GM12878 (cell line): Measurements from ENCODE around the gene VTI1A. TPM values are rescaled to one million over a fixed set of nuclear protein-coding genes. Genes with fewer than 3 reads are reported as not detected.

ENCODE experiments used
- ATAC-seq: fragments of 200-7000 bp; cut with Tn5 transposase; 3 replicates; pipeline ENCODE4 v1.9.1; 2020; ENCODE audit warnings: mild to moderate bottlenecking, moderate library complexity
- BruUV-seq: library from RNA; stranded (reverse); fragments of 400-500 nt; replicated peaks from 2 replicates; lab custom pipeline; 2021; lab: Mats Ljungman, UMichigan
- CTCF ChIA-PET: fragments of 300-600 bp; sonication (Branson Sonifier 250); formaldehyde crosslinking; extraction: SDS; loops from one replicate; lab custom pipeline; 2021; ENCODE audit warnings: inconsistent platforms; lab: Yijun Ruan, JAX
- POLR2A ChIA-PET: fragments of 350-600 bp; formaldehyde crosslinking; extraction: SDS; loops from one replicate; lab custom pipeline; 2021; ENCODE audit warnings: inconsistent platforms; lab: Charles Lee
- RAD21 ChIA-PET: fragments of 300-600 bp; sonication (Branson Sonifier 250); formaldehyde crosslinking; loops from one replicate; lab custom pipeline; 2023; ENCODE audit warnings: antibody characterized with exemption; ENCODE audit not compliant: unreplicated experiment; lab: Charles Lee
- SMC1A ChIA-PET: fragments of 300-600 bp; sonication (Branson Sonifier 250); formaldehyde crosslinking; loops from one replicate; lab custom pipeline; 2023; ENCODE audit not compliant: unreplicated experiment, uncharacterized antibody; lab: Charles Lee
- DNase-seq: peaks from one replicate; pipeline ENCODE4 v3.0.0-alpha.2; 2011; ENCODE audit warnings: low read depth, low spot score
- FAIRE-seq: peaks from 3 replicates; lab custom pipeline; 2011; peaks lifted over from hg19 to GRCh38; lab: Jason Lieb, UNC
- H2AFZ ChIP-seq: 2 replicates; pipeline ENCODE4 v1.6.0; 2011; ENCODE audit warnings: low read depth, low read length, control low read depth; ENCODE audit not compliant: control insufficient read depth
- H3K27ac ChIP-seq: 2 replicates; pipeline ENCODE4 v1.5.1; 2011; ENCODE audit warnings: control low read depth; ENCODE audit not compliant: control insufficient read depth, insufficient read depth
- H3K27me3 ChIP-seq, 2 experiments: replicated peaks in 1 of 2; 2 replicates each; pipeline versions ENCODE4 v1.6.0 to v1.6.1; 2011; ENCODE audit warnings: low read length in 1 of 2; ENCODE audit not compliant: control insufficient read depth in 2 of 2, insufficient read depth in 2 of 2
- H3K36me3 ChIP-seq, 2 experiments: 2 replicates each; pipeline ENCODE4 v1.5.1; 2011; ENCODE audit warnings: low read length in 1 of 2; ENCODE audit not compliant: control insufficient read depth in 2 of 2, insufficient read depth in 2 of 2
- H3K4me1 ChIP-seq: 2 replicates; pipeline ENCODE4 v1.6.1; 2011; ENCODE audit warnings: mild to moderate bottlenecking, low read length, moderate library complexity, mixed read lengths; ENCODE audit not compliant: control insufficient read depth, insufficient read depth
- H3K4me2 ChIP-seq: 2 replicates; pipeline ENCODE4 v1.6.0; 2011; ENCODE audit warnings: control low read depth; ENCODE audit not compliant: control insufficient read depth, insufficient read depth
- H3K4me3 ChIP-seq: fragments of 200-600 bp; sonication (generic); 2 replicates; pipeline ENCODE4 v1.5.1; 2016
- H3K79me2 ChIP-seq: 2 replicates; pipeline ENCODE4 v1.6.0; 2011; ENCODE audit warnings: low read length; ENCODE audit not compliant: control insufficient read depth, insufficient read depth
- H3K9ac ChIP-seq: 2 replicates; pipeline ENCODE4 v1.8.0; 2011; ENCODE audit warnings: low read length, control low read depth, mixed read lengths; ENCODE audit not compliant: control insufficient read depth, insufficient read depth
- H3K9me3 ChIP-seq: replicated peaks from 3 replicates; pipeline ENCODE4 v1.5.1; 2011; ENCODE audit warnings: mild to moderate bottlenecking, low read length; ENCODE audit not compliant: control insufficient read depth, insufficient read depth
- H4K20me1 ChIP-seq: 2 replicates; pipeline ENCODE4 v1.6.0; 2011; ENCODE audit not compliant: control insufficient read depth, insufficient read depth
- ATF2 ChIP-seq: IDR thresholded peaks from 2 replicates; pipeline ENCODE4 v1.6.1; 2012; ENCODE audit warnings: low read length, inconsistent platforms
- ATF3 ChIP-seq: IDR thresholded peaks from 2 replicates; pipeline ENCODE4 v1.6.1; 2011; ENCODE audit warnings: low read depth, mild to moderate bottlenecking, low read length, moderate library complexity, borderline replicate concordance; ENCODE audit errors: extremely low read depth
- IRF4 ChIP-seq: IDR thresholded peaks from 2 replicates; pipeline ENCODE4 v1.6.1; 2011; ENCODE audit warnings: low read depth, low read length
- MAX ChIP-seq: IDR thresholded peaks from 2 replicates; pipeline ENCODE4 v1.6.1; 2012; ENCODE audit warnings: low read depth, low read length, improper control_type of control experiment
- POLR2AphosphoS5 ChIP-seq: IDR thresholded peaks from 2 replicates; pipeline ENCODE4 v1.6.1; 2011; ENCODE audit warnings: mild to moderate bottlenecking, low read length, inconsistent platforms
- REST ChIP-seq: IDR thresholded peaks from 2 replicates; pipeline ENCODE4 v1.6.1; 2012; ENCODE audit warnings: mild to moderate bottlenecking, low read depth, low read length
- SREBF1 ChIP-seq: IDR thresholded peaks from 2 replicates; pipeline ENCODE4 v1.6.1; 2012; ENCODE audit warnings: mild to moderate bottlenecking, low read length
- WGBS: methylation state at CpG from one replicate; pipeline ENCODE4 v1.1.6; 2016; ENCODE audit warnings: low lambda C conversion rate; ENCODE audit not compliant: insufficient replicate concordance, insufficient coverage; ENCODE audit errors: missing lambda C conversion rate; 5-methylcytosine and 5-hydroxymethylcytosine counted together
- in situ Hi-C: fragments of 300-500 bp; cut with MboI; formaldehyde crosslinking; loops from 9 replicates; pipeline ENCODE4 v1.14.3; 2018; ENCODE audit warnings: mixed read lengths
- intact Hi-C: fragments of 100-400 bp; cut with micrococcal nuclease; formaldehyde crosslinking; loops from one replicate; pipeline ENCODE4 v1.14.2; 2022; ENCODE audit not compliant: unreplicated experiment
- polyA plus RNA-seq, 11 experiments: library from polyadenylated mRNA; depleted of rRNA in 4 of 11; unstranded in 6 of 11; stranded (reverse) in 5 of 11; fragments of >200 nt; fragmentation: Nextera tagmentation in 4 of 11; fragmentation: Illumina TruSeq in 1 of 11; extraction: Ambion mirVana in 4 of 11; extraction: Trizol in 1 of 11; gene quantifications; 1 replicate in 1 of 11; 2 replicates in 10 of 11; pipeline versions ENCODE4 v1.2.1 to v1.2.3, GENCODE V29; 2011 to 2016; ENCODE audit warnings: inconsistent platforms in 2 of 11, missing spikeins in 2 of 11, low read depth in 1 of 11
- total RNA-seq, 4 experiments: library from RNA; depleted of rRNA in 3 of 4; stranded (reverse); fragments of >200 nt in 3 of 4; fragmentation: Illumina TruSeq in 1 of 4; extraction: Trizol in 1 of 4; gene quantifications; 2 replicates each; pipeline versions ENCODE4 v1.2.1 to v1.2.3, GENCODE V29; 2013 to 2021
- TF ChIP-seq, protein P1 (sequence below): fragments of 450-650 bp; formaldehyde crosslinking; IDR thresholded peaks from 2 replicates; pipeline ENCODE4 v1.5.0; 2022; ENCODE audit warnings: mild to moderate bottlenecking, missing genetic modification characterization

VTI1A gene
- total and polyA plus RNA-seq, 10 of the 15 experiments (the other 5 are each of a cell fraction or from before 2014, with no cell fraction given): 12.4 to 43.2 (median 27.5) TPM

- no peaks in the 10 kb centered on the region for H3K79me2 ChIP-seq
- DNase-seq: no peak
- SMC1A ChIA-PET: no interaction called here
- WGBS: 26% methylated on average over 4 of the region's 4 CpGs
- TF ChIP-seq SREBF1 (no peak), REST (no peak), POLR2AphosphoS5 (no peak), IRF4 (no peak), ATF2 (no peak), MAX (no peak), ATF3 (no peak)
- TF ChIP-seq, protein P1, sequence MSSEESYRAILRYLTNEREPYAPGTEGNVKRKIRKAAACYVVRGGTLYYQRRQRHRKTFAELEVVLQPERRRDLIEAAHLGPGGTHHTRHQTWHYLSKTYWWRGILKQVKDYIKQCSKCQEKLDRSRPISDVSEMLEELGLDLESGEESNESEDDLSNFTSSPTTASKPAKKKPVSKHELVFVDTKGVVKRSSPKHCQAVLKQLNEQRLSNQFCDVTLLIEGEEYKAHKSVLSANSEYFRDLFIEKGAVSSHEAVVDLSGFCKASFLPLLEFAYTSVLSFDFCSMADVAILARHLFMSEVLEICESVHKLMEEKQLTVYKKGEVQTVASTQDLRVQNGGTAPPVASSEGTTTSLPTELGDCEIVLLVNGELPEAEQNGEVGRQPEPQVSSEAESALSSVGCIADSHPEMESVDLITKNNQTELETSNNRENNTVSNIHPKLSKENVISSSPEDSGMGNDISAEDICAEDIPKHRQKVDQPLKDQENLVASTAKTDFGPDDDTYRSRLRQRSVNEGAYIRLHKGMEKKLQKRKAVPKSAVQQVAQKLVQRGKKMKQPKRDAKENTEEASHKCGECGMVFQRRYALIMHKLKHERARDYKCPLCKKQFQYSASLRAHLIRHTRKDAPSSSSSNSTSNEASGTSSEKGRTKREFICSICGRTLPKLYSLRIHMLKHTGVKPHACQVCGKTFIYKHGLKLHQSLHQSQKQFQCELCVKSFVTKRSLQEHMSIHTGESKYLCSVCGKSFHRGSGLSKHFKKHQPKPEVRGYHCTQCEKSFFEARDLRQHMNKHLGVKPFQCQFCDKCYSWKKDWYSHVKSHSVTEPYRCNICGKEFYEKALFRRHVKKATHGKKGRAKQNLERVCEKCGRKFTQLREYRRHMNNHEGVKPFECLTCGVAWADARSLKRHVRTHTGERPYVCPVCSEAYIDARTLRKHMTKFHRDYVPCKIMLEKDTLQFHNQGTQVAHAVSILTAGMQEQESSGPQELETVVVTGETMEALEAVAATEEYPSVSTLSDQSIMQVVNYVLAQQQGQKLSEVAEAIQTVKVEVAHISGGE: no peak
- TF ChIP-seq, all 136 proteins: peak for 0
- no TSS peak for BruUV-seq
- CTCF ChIA-PET: interaction anchor here (0.9 kb wide), 1 partner anchor 9 kb away, joined by 3 read pairs; no protein-coding TSS in a partner anchor
- H3K9me3 ChIP-seq: no peaks in the 10 kb centered on the region; the same call in 2 of the 3 replicates
- H4K20me1 ChIP-seq: no peaks in the 10 kb centered on the region
- H3K27ac ChIP-seq: no peak overlapping the region
- POLR2A ChIA-PET: no interaction called here
- H3K4me3 ChIP-seq: no peak overlapping the region
- RAD21 ChIA-PET: no interaction called here
- H3K36me3 ChIP-seq: no peaks in the 10 kb centered on the region
- H3K4me1 ChIP-seq: no peaks in the 10 kb centered on the region
- FAIRE-seq (no peak), ATAC-seq (no peak)
- H2AFZ ChIP-seq: no peak overlapping the region
- no peaks in the 10 kb centered on the region for H3K27me3 ChIP-seq
- in situ Hi-C loops: no loop called here
- no peak overlapping the region for H3K4me2 ChIP-seq
- intact Hi-C loops: no loop called here
- H3K9ac ChIP-seq: no peak overlapping the region
Measured at GRCh38 chr10:112852306-112852705, 405.3 kb downstream of the VTI1A start.
